Measurements from ENCODE around the gene UBE2V1. TPM values are rescaled to one million over a fixed set of nuclear protein-coding genes. Genes with fewer than 3 reads are reported as not detected.

The UBE2V1 gene
- total RNA-seq, 1 donor from 2014 or later: 106 TPM

GRCh38 chr20:50071039-50071888 lies 41.7 kb downstream of the UBE2V1 start:
- Mint-ChIP-seq H3K27ac (ENCODE audit: unreplicated experiment) (peak overlapping the region; percentile 27), H3K4me1 (ENCODE audit: unreplicated experiment) (peaks cover 35% of the 10 kb centered on the region), H3K4me3 (ENCODE audit: unreplicated experiment) (peak overlapping the region; percentile 50), H3K36me3 (ENCODE audit: unreplicated experiment) (no peaks in the 10 kb centered on the region), H3K27me3 (ENCODE audit: unreplicated experiment) (no peaks in the 10 kb centered on the region), H3K9me3 (ENCODE audit: unreplicated experiment) (no peaks in the 10 kb centered on the region)
- DNase-seq (ENCODE audit: extremely low spot score, unreplicated experiment): peak; percentile 98
- TF ChIP-seq CTCF (IDR thresholded peaks at IDR 0.05): peak; percentile 100

DNA sequence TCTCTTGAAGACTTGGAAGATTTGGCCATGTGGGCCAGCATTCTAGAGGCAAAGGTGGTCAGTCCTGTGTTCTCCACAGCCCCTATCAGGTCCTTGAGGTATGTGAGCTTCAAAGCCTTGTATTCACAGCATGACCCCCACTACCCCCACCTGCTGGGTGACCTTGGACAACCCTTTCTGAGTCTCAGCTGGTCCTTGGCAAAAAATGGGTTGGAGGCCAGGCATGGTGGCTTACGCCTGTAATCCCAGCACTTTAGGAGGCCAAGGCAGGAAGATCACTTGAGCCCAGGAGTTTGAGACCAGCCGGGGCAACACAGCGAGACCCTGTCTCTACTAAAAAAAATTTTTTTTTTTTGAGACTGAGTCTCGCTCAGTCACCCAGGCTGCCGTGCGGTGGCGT lies 42.6 kb downstream of the UBE2V1 start:
- H3K27ac Mint-ChIP-seq (ENCODE audit: unreplicated experiment): no peak overlapping the region
- no peaks in the 10 kb centered on the region for H3K36me3 Mint-ChIP-seq (ENCODE audit: unreplicated experiment)
- no peaks in the 10 kb centered on the region for H3K9me3 Mint-ChIP-seq (ENCODE audit: unreplicated experiment)
- peaks cover 31% of the 10 kb centered on the region for H3K4me1 Mint-ChIP-seq (ENCODE audit: unreplicated experiment)
- TF ChIP-seq CTCF (IDR thresholded peaks at IDR 0.05): no peak
- no peak overlapping the region for H3K4me3 Mint-ChIP-seq (ENCODE audit: unreplicated experiment)
- DNase-seq (ENCODE audit: extremely low spot score, unreplicated experiment): no peak
- no peaks in the 10 kb centered on the region for H3K27me3 Mint-ChIP-seq (ENCODE audit: unreplicated experiment)

DNA sequence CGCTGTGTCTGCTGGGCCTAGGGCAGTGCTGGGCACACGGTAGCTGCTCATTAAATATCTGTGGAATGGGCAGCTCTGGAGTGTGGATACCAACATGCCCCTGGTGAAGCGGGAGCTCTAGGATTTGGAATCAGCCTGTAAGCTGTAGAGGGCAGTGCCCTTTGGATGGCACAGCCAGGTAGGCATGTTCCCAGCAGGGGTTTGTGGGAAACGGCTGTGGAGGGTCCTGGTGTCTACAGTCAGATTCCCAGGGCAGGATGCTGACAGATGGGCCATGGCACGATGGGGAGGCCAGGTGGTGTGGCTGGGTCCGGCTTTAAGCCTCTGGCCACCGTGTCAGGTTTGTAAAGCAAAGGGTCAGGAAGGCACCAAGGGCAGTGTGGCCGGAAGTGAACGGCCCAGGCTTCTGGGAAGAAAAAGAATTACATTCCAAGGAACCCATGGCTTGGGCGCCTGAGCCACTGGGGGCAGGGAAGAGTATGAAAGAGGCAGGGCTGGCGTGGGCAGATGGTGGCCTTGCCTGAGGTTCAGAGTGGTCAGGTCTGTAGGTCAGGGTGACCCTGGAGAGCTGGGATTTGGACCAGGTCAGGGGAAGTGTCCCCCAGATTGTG lies 44.8 kb downstream of the UBE2V1 start:
- no peak for TF ChIP-seq CTCF (IDR thresholded peaks at IDR 0.05)
- no peaks in the 10 kb centered on the region for H3K27me3 Mint-ChIP-seq (ENCODE audit: unreplicated experiment)
- DNase-seq (ENCODE audit: extremely low spot score, unreplicated experiment): no peak
- H3K36me3 Mint-ChIP-seq (ENCODE audit: unreplicated experiment): no peaks in the 10 kb centered on the region
- no peak overlapping the region for H3K27ac Mint-ChIP-seq (ENCODE audit: unreplicated experiment)
- no peaks in the 10 kb centered on the region for H3K9me3 Mint-ChIP-seq (ENCODE audit: unreplicated experiment)
- H3K4me3 Mint-ChIP-seq (ENCODE audit: unreplicated experiment): no peak overlapping the region
- peaks cover 29% of the 10 kb centered on the region for H3K4me1 Mint-ChIP-seq (ENCODE audit: unreplicated experiment)

DNA sequence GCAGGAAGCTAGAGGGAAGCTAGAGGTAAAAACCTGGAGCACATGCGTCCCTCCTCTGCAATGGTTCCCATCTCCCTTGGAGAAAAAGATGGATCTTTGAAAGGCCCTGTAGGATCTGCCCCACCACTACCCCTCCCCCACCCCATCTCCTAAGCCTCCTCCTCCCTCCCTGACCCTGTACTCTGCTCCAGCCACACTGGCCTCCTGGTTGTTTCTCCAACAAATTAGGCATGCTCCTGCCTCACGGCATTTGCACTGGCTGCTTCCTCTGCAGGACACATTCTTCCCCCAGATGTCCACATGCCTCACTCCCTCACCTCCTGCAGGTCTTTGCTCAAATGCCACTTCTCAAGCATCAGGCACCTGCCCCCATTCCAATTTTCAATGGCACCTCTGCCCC lies 45.5 kb downstream of the UBE2V1 start:
- H3K4me3 Mint-ChIP-seq (ENCODE audit: unreplicated experiment): no peak overlapping the region
- no peak overlapping the region for H3K27ac Mint-ChIP-seq (ENCODE audit: unreplicated experiment)
- H3K4me1 Mint-ChIP-seq (ENCODE audit: unreplicated experiment): peaks cover 29% of the 10 kb centered on the region
- no peaks in the 10 kb centered on the region for H3K27me3 Mint-ChIP-seq (ENCODE audit: unreplicated experiment)
- no peaks in the 10 kb centered on the region for H3K36me3 Mint-ChIP-seq (ENCODE audit: unreplicated experiment)
- no peak for TF ChIP-seq CTCF (IDR thresholded peaks at IDR 0.05)
- H3K9me3 Mint-ChIP-seq (ENCODE audit: unreplicated experiment): no peaks in the 10 kb centered on the region
- DNase-seq (ENCODE audit: extremely low spot score, unreplicated experiment): no peak

DNA sequence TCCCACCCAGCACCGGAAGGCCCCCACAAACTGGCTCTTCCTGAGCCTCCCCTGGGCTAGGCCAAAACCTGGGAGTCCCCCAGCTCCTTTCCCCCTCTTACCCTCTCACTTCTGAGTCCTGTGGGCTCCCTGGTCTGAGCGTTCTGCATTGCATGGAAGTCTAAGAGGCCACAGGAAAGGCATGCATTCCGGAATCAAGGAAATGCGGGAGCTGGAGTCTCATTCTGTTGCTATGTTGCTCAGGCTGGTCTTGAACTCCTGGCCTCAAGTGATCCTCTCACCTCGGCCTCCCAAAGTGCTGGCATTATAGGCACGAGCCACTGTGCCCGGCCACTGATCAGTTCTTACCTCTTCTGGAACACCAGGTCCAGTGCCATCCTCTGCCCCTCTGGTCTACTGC lies 45.9 kb downstream of the UBE2V1 start:
- no peaks in the 10 kb centered on the region for H3K9me3 Mint-ChIP-seq (ENCODE audit: unreplicated experiment)
- no peaks in the 10 kb centered on the region for H3K36me3 Mint-ChIP-seq (ENCODE audit: unreplicated experiment)
- H3K27ac Mint-ChIP-seq (ENCODE audit: unreplicated experiment): no peak overlapping the region
- no peak overlapping the region for H3K4me3 Mint-ChIP-seq (ENCODE audit: unreplicated experiment)
- no peak for DNase-seq (ENCODE audit: extremely low spot score, unreplicated experiment)
- peaks cover 32% of the 10 kb centered on the region for H3K4me1 Mint-ChIP-seq (ENCODE audit: unreplicated experiment)
- H3K27me3 Mint-ChIP-seq (ENCODE audit: unreplicated experiment): no peaks in the 10 kb centered on the region
- TF ChIP-seq CTCF (IDR thresholded peaks at IDR 0.05): no peak

All from osteocyte (in vitro differentiated cells).